GM10248 (cell line): Measurements from ENCODE around the gene SLC1A5.
A peak's percentile ranks its signal among the peaks of the same experiment; 100 is the strongest.
"Not testable (repeated sequence)": the region's sequence is repeated elsewhere in the genome, so short reads cannot be mapped to it uniquely, and the experiment has no call there.

Source experiments
- CTCF ChIA-PET: fragments of 300-600 bp; sonication (Branson Sonifier 250); formaldehyde crosslinking; extraction: SDS; loops from one replicate; lab custom pipeline; 2021; ENCODE audit warnings: antibody characterized with exemption; lab: Yijun Ruan, JAX
- POLR2A ChIA-PET: fragments of 350-650 bp; sonication (Branson Sonifier 250); formaldehyde crosslinking; extraction: SDS; loops from one replicate; lab custom pipeline; 2020; ENCODE audit warnings: antibody characterized with exemption; lab: Yijun Ruan, JAX
- DNase-seq: peaks from one replicate; pipeline ENCODE4 v3.0.0; 2012; ENCODE audit errors: extremely low spot score
- TF ChIP-seq, protein P1 (sequence below): IDR thresholded peaks from 2 replicates; pipeline ENCODE4 v1.5.1; 2012; ENCODE audit warnings: mild to moderate bottlenecking, low read depth; ENCODE audit errors: extremely low read depth, missing control alignments, control extremely low read depth

The SLC1A5 gene

GRCh38 chr19:46776927-46777911 lies 11.2 kb downstream of the SLC1A5 start:
- POLR2A ChIA-PET: interaction anchor here (0.6 kb wide), 2 partner anchors 11 to 40 kb away, joined by 4 to 11 read pairs; no protein-coding TSS in a partner anchor
- DNase-seq: peak; percentile 40
- CTCF ChIA-PET: interaction anchor here (0.8 to 1.4 kb wide), 3 partner anchors 10 to 19 kb away, joined by 4 to 8 read pairs (median 5); no protein-coding TSS in a partner anchor
- TF ChIP-seq, protein P1, sequence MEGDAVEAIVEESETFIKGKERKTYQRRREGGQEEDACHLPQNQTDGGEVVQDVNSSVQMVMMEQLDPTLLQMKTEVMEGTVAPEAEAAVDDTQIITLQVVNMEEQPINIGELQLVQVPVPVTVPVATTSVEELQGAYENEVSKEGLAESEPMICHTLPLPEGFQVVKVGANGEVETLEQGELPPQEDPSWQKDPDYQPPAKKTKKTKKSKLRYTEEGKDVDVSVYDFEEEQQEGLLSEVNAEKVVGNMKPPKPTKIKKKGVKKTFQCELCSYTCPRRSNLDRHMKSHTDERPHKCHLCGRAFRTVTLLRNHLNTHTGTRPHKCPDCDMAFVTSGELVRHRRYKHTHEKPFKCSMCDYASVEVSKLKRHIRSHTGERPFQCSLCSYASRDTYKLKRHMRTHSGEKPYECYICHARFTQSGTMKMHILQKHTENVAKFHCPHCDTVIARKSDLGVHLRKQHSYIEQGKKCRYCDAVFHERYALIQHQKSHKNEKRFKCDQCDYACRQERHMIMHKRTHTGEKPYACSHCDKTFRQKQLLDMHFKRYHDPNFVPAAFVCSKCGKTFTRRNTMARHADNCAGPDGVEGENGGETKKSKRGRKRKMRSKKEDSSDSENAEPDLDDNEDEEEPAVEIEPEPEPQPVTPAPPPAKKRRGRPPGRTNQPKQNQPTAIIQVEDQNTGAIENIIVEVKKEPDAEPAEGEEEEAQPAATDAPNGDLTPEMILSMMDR: no peak

DNA sequence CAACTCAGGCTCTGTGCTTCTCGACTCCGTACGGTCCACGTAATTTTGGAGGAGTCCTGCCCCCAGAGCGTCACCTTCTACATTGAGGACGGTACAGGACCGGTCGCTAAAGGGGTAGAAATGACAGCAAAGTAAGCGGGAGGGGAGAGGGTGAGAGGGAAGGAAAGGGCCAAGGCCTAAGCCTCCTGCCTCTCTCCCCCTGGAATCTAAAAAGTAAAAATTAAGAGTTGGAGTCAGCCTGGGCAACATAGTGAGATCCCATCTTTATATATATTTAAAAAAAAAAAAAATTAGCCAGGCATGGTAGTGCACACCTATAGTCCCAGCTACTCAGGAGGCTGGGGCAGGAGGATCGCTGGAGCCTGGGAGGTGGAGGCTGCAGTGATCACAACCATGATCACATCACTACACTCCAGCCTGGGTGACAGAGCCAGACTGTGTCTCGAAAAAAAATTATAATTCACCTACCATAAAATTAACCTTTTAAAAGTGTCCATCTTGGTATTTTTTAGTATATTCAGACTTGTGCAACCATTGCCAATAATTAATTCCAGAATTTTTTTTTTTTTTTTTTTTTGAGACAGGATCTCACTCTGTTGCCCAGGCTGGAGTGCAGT lies 12.6 kb downstream of the SLC1A5 start:
- TF ChIP-seq, protein P1: no peak
- POLR2A ChIA-PET: no interaction called here
- CTCF ChIA-PET: interaction anchor here (1.2 to 1.4 kb wide), 2 partner anchors 9 to 18 kb away, joined by 5 to 8 read pairs; no protein-coding TSS in a partner anchor
- DNase-seq: no peak

DNA sequence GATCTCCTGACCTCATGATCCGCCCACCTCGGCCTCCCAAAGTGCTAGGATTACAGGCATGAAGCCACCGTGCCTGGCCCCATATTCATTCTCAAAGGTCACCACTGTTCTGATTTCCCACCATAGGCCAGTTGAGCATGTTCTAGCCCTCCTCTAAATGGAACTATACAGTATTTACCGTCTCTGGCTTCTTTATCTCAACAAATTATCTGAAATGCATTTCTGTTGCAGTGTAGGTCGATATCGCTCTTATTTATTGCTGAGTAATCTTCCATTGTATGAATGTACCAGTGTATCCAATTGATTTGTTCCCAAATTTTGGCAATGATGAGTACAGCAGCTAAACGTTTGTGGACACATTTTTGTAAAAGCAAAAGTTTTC lies 15.4 kb downstream of the SLC1A5 start:
- no peak for DNase-seq
- TF ChIP-seq, protein P1: no peak
- ChIA-PET POLR2A (interaction anchor here (0.7 to 0.9 kb wide), 2 partner anchors 12 to 459 kb away, joined by 3 to 4 read pairs; no protein-coding TSS in a partner anchor), CTCF (interaction anchor here (1.3 to 2.0 kb wide), 3 partner anchors 15 to 27 kb away, joined by 3 to 7 read pairs (median 4); no protein-coding TSS in a partner anchor)

GRCh38 chr19:46772170-46773017 lies 16.0 kb downstream of the SLC1A5 start:
- DNase-seq: no peak
- POLR2A ChIA-PET: interaction anchor here (0.7 to 0.9 kb wide), 2 partner anchors 13 to 460 kb away, joined by 3 to 4 read pairs; no protein-coding TSS in a partner anchor
- CTCF ChIA-PET: interaction anchor here (0.7 to 2.0 kb wide), 5 partner anchors 14 to 27 kb away, joined by 3 to 7 read pairs (median 3); partner anchors contain the start of gene SLC1A5
- TF ChIP-seq, protein P1: no peak

DNA sequence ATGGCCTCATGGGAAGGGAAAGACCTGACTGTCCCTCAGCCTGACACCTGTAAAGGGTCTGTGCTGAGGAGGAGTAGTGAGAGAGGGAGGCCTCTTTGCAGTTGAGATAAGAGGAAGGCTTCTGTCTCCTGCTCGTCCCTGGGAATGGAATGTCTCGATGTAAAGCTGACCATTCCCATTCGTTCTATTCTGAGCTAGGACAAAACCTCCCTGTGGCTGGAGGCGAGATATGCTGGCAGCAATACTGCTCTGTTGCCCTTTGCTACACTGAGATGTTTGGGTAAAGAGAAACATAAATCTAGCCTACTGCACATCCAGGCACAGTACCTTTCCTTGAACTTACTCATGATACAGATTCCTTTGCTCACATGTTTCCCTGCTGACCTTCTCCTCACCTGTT lies 19.6 kb downstream of the SLC1A5 start:
- DNase-seq, POLR2A ChIA-PET: not testable (repeated sequence)
- CTCF ChIA-PET: interaction anchor here (0.9 to 4.0 kb wide), 7 partner anchors 11 to 72 kb away, joined by 3 to 31 read pairs (median 5); no protein-coding TSS in a partner anchor

DNA sequence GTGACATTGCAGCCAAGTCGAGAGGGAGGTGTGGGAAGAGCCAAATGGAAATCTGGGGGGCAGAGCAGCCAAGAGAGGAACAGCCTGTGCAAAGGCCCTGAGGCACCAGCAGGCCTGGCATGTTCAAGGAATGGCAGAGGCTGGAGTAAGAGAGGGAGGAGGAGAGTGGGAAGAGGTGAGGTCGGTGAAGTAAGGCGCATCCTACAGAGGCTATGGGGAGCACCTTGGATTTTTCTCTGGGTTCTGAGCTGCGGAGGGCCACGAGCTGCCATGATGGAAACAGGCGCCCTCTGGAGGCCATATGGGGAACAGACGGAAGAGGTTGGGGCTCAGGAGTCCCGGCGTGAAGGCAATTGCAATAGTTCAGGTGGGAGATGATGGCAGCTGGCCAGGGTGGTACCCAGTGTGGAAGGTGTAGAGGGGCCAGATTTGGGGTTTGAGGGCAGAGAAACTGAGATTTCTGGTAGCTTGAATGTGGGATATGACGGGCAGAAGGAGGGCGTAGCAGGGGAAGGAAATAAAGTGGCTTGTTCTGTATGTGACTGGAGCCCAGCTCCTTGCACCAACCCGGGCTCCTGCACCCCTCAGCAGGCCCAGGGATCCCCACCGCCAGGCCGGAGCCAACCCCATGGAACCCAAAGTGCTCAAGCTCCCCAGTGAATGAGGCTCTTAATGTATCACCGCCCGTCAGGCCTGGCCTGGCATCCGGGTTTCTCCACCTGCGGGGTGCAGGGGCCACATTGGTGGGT lies 21.7 kb downstream of the SLC1A5 start:
- ChIA-PET POLR2A (interaction anchor here (0.7 kb wide), 1 partner anchor 11 kb away, joined by 4 read pairs; no protein-coding TSS in a partner anchor), CTCF (interaction anchor here (0.8 to 4.0 kb wide), 17 partner anchors 9 to 413 kb away, joined by 3 to 31 read pairs (median 4); partner anchors contain the start of gene SLC1A5)
- TF ChIP-seq, protein P1: peak; percentile 69
- DNase-seq: peak; percentile 78
